K562 (cell line): Measurements from ENCODE around the gene CCDC116.
A peak's percentile ranks its signal among the peaks of the same experiment; 100 is the strongest.

Source experiments
- CBX2 ChIP-seq: fragments of 200-600 bp; sonication (generic); IDR thresholded peaks from one replicate; pipeline ENCODE4 v1.6.1; 2012; ENCODE audit warnings: mild to moderate bottlenecking, low read length, inconsistent platforms; ENCODE audit not compliant: insufficient read depth, poor library complexity, severe bottlenecking
- CSDE1 ChIP-seq, 2 experiments: fragments of 450-650 bp; IDR thresholded peaks; 2 replicates each; pipeline ENCODE4 v1.6.1; 2016; ENCODE audit warnings: mild to moderate bottlenecking in 1 of 2
- CTCF ChIP-seq, 3 experiments: IDR thresholded peaks in 2 of 3; conservative IDR thresholded peaks in 1 of 3; 2 replicates each; pipeline ENCODE4 v1.5.1; 2011 to 2012; ENCODE audit warnings: low read length in 3 of 3, mild to moderate bottlenecking in 3 of 3, control low read depth in 2 of 3, improper control_type of control experiment in 1 of 3, inconsistent platforms in 1 of 3, low read depth in 1 of 3, mixed read lengths in 1 of 3, moderate library complexity in 1 of 3; ENCODE audit not compliant: insufficient read depth in 2 of 3
- E2F8 ChIP-seq: fragments of 450-650 bp; IDR thresholded peaks from 2 replicates; pipeline ENCODE4 v1.7.1; 2018; ENCODE audit warnings: mild to moderate bottlenecking, low read depth; ENCODE audit not compliant: partially characterized antibody
- ERF ChIP-seq: fragments of 450-650 bp; formaldehyde crosslinking; IDR thresholded peaks from 2 replicates; pipeline ENCODE4 v1.4.0; 2020; ENCODE audit warnings: mild to moderate bottlenecking, mixed read lengths
- GTF3C2 ChIP-seq: IDR thresholded peaks from 3 replicates; pipeline ENCODE4 v1.6.1; 2011; ENCODE audit warnings: borderline replicate concordance, mild to moderate bottlenecking, moderate library complexity; ENCODE audit not compliant: insufficient read length; ENCODE audit errors: extremely low read depth
- MAFK ChIP-seq: IDR thresholded peaks from 2 replicates; pipeline ENCODE4 v1.6.1; 2011; ENCODE audit warnings: low read length, improper control_type of control experiment
- MEIS2 ChIP-seq: fragments of 450-650 bp; IDR thresholded peaks from 2 replicates; pipeline ENCODE4 v1.6.1; 2014; ENCODE audit warnings: mild to moderate bottlenecking; ENCODE audit not compliant: partially characterized antibody
- POLR2AphosphoS5 ChIP-seq: IDR thresholded peaks from 2 replicates; pipeline ENCODE4 v1.6.1; 2011; ENCODE audit warnings: mild to moderate bottlenecking, low read depth, low read length, moderate library complexity; ENCODE audit not compliant: control insufficient read depth, insufficient read depth
- RFX5 ChIP-seq: IDR thresholded peaks from 2 replicates; pipeline ENCODE4 v1.6.1; 2011; ENCODE audit warnings: low read depth, mild to moderate bottlenecking, improper control_type of control experiment, low read length
- TEAD4 ChIP-seq, 2 experiments: sonication (generic) in 1 of 2; formaldehyde crosslinking in 1 of 2; IDR thresholded peaks; 2 replicates each; pipeline versions ENCODE4 v1.6.1 to v1.8.0; 2012 to 2022; ENCODE audit warnings: borderline replicate concordance in 1 of 2, inconsistent platforms in 1 of 2, low read length in 1 of 2, mild to moderate bottlenecking in 1 of 2, missing genetic modification reagents in 1 of 2
- ZFP36 ChIP-seq: fragments of 150-350 bp; IDR thresholded peaks from 2 replicates; pipeline ENCODE4 v1.6.1; 2018; ENCODE audit warnings: low read length, low read depth; ENCODE audit not compliant: partially characterized antibody

GRCh38 chr22:21657360-21658032 lies 24.9 kb downstream of the CCDC116 start:
- TF ChIP-seq MEIS2 (no peak), TEAD4 (IDR thresholded peaks at IDR 0.05; ENCODE audit: low read length) (no peak), TEAD4 (CRISPR knock-in tag; IDR thresholded peaks at IDR 0.05; ENCODE audit: borderline replicate concordance) (no peak), RFX5 (no peak; the same call in 1 of the 2 replicates), MAFK (peak; percentile 30; the same call in 1 of the 2 replicates), POLR2AphosphoS5 (no peak), GTF3C2 (no peak), E2F8 (no peak), CSDE1 (IDR thresholded peaks at IDR 0.05) (no peak), ERF (CRISPR knock-in tag) (no peak), CBX2 (no peak), ZFP36 (peak; percentile 36), CTCF (IDR thresholded peaks at IDR 0.05 in 2 of 3, conservative IDR thresholded peaks at IDR 0.05 in 1 of 3; ENCODE audit: insufficient read depth in 2 of 3, low read depth in 1 of 3, low read length in 3 of 3) (peak in 2 of 3 experiments; percentile 79 to 89; a peak in 4 of 6 replicates)
